Neural cell (in vitro differentiated cells): Measurements from ENCODE around the gene NUP210. TPM values are rescaled to one million over a fixed set of nuclear protein-coding genes. Genes with fewer than 3 reads are reported as not detected.

ENCODE experiments used
- H2AFZ ChIP-seq: fragments of 200-600, 300-800 bp; sonication (generic), shearing (Covaris generic); 2 replicates; pipeline ENCODE4 v1.6.0; 2014; ENCODE audit warnings: low read depth, mild to moderate bottlenecking, antibody characterized with exemption, low read length, moderate library complexity
- H3F3A ChIP-seq: fragments of 200-600 bp; shearing (Covaris generic); 2 replicates; pipeline ENCODE4 v1.6.1; 2016; ENCODE audit warnings: mild to moderate bottlenecking, moderate library complexity, mixed read lengths, antibody characterized with exemption, low read length; ENCODE audit not compliant: insufficient read depth, poor library complexity, severe bottlenecking
- H3K27ac ChIP-seq: fragments of 200-600, 300-800 bp; sonication (generic), shearing (Covaris generic); 2 replicates; pipeline ENCODE4 v1.5.1; 2014; ENCODE audit warnings: mild to moderate bottlenecking, low read length, moderate library complexity
- H3K27me3 ChIP-seq: fragments of 300-800, 200-600 bp; sonication (generic), shearing (Covaris generic); 2 replicates; pipeline ENCODE4 v1.6.0; 2014; ENCODE audit warnings: mild to moderate bottlenecking, low read depth, low read length, moderate library complexity; ENCODE audit not compliant: insufficient read depth
- H3K36me3 ChIP-seq: fragments of 300-800, 200-600 bp; sonication (generic), shearing (Covaris generic); 2 replicates; pipeline ENCODE4 v1.5.1; 2014; ENCODE audit warnings: mild to moderate bottlenecking, antibody characterized with exemption, low read length, moderate library complexity; ENCODE audit not compliant: insufficient read depth
- H3K4me2 ChIP-seq: fragments of 300-800, 200-600 bp; sonication (generic), shearing (Covaris generic); 2 replicates; pipeline ENCODE4 v1.6.0; 2014; ENCODE audit warnings: mild to moderate bottlenecking, low read length
- H3K4me3 ChIP-seq: fragments of 300-800, 200-600 bp; sonication (generic), shearing (Covaris generic); 2 replicates; pipeline ENCODE4 v1.5.1; 2014; ENCODE audit warnings: mild to moderate bottlenecking, low read length, moderate library complexity
- H3K79me2 ChIP-seq: fragments of 200-600 bp; shearing (Covaris generic); replicated peaks from 2 replicates; pipeline ENCODE4 v1.6.0; 2014; ENCODE audit warnings: mild to moderate bottlenecking, low read length, moderate library complexity; ENCODE audit not compliant: insufficient read depth
- H3K9ac ChIP-seq: fragments of 300-800, 200-600 bp; sonication (generic), shearing (Covaris generic); 2 replicates; pipeline ENCODE4 v1.6.1; 2016; ENCODE audit warnings: mild to moderate bottlenecking, low read length, mixed read lengths
- H3K9me2 ChIP-seq: fragments of 200-600 bp; shearing (Covaris generic); 2 replicates; pipeline ENCODE4 v1.6.1; 2016; ENCODE audit warnings: mild to moderate bottlenecking, low read length, mixed read lengths; ENCODE audit not compliant: insufficient read depth
- H3K9me3 ChIP-seq: fragments of 200-600, 300-800 bp; sonication (generic), shearing (Covaris generic); 2 replicates; pipeline ENCODE4 v1.6.1; 2016; ENCODE audit warnings: mild to moderate bottlenecking, mixed run types, low read length, moderate library complexity, mixed read lengths
- H4K20me1 ChIP-seq: fragments of 200-600 bp; shearing (Covaris generic); 2 replicates; pipeline ENCODE4 v1.6.1; 2016; ENCODE audit warnings: mild to moderate bottlenecking, mixed run types; ENCODE audit not compliant: insufficient read depth
- CTCF ChIP-seq: fragments of 450-650 bp; IDR thresholded peaks from 2 replicates; pipeline ENCODE4 v1.5.1; 2014; ENCODE audit warnings: antibody characterized with exemption, mild to moderate bottlenecking, moderate library complexity; ENCODE audit not compliant: poor library complexity, severe bottlenecking
- EP300 ChIP-seq: fragments of 450-650 bp; conservative IDR thresholded peaks from 2 replicates; pipeline ENCODE4 v1.6.1; 2014; ENCODE audit warnings: antibody characterized with exemption, mild to moderate bottlenecking, moderate library complexity; ENCODE audit not compliant: poor library complexity, severe bottlenecking
- EZH2 ChIP-seq: fragments of 200-600, 300-800 bp; shearing (Covaris generic), sonication (generic); IDR thresholded peaks from 2 replicates; pipeline ENCODE4 v1.6.1; 2014; ENCODE audit warnings: antibody characterized with exemption, low read length, borderline replicate concordance, mild to moderate bottlenecking; ENCODE audit not compliant: insufficient read depth, poor library complexity, severe bottlenecking
- MXI1 ChIP-seq: fragments of 450-650 bp; conservative IDR thresholded peaks from 2 replicates; pipeline ENCODE4 v1.6.1; 2014; ENCODE audit warnings: antibody characterized with exemption, mild to moderate bottlenecking; ENCODE audit not compliant: poor library complexity, severe bottlenecking
- POLR2AphosphoS5 ChIP-seq: IDR thresholded peaks from 2 replicates; pipeline ENCODE4 v1.6.1; 2012
- RAD21 ChIP-seq: fragments of 450-650 bp; conservative IDR thresholded peaks from 2 replicates; pipeline ENCODE4 v1.6.1; 2014; ENCODE audit warnings: antibody characterized with exemption, mild to moderate bottlenecking, moderate library complexity
- SMC3 ChIP-seq: fragments of 450-650 bp; conservative IDR thresholded peaks from 2 replicates; pipeline ENCODE4 v1.6.1; 2014; ENCODE audit warnings: antibody characterized with exemption, mild to moderate bottlenecking, moderate library complexity; ENCODE audit not compliant: poor library complexity
- TAF1 ChIP-seq: IDR thresholded peaks from 2 replicates; pipeline ENCODE4 v1.6.1; 2012; ENCODE audit warnings: low read depth
- polyA plus RNA-seq: library from polyadenylated mRNA; depleted of rRNA; stranded (reverse); fragments of >200 nt; gene quantifications from 2 replicates; pipeline ENCODE4 v1.2.3, GENCODE V29; 2014
- TF ChIP-seq, protein P1 (sequence below): IDR thresholded peaks from 2 replicates; pipeline ENCODE4 v1.6.1; 2012; ENCODE audit warnings: borderline replicate concordance

NUP210 gene
- polyA plus RNA-seq, 1 donor from 2014 or later = 8.2 TPM

DNA sequence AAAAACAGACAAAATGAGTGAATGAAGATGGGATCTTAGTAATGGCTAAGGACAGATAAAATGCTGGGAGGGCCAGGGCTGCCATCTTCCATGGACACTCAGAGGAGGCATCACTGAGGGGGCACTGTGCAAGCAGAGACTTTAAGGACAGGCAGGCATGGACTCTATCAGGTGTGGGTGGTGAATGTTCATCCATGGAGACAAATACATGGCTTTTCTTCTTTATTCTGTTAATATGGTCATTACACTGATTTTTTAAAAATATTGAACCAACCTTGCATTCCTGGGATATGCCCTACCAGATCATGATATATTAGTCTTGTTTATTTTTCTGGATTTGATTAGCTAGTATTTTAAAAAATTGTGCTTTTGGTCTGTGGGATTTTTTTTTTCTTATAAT lies 12.2 kb downstream of the NUP210 start:
- Histone ChIP-seq H3K9ac (no peak overlapping the region), H4K20me1 (no peaks in the 10 kb centered on the region), H3K27ac (no peak overlapping the region), H2AFZ (no peak overlapping the region), H3K4me2 (no peak overlapping the region), H3K27me3 (no peaks in the 10 kb centered on the region), H3K9me2 (no peaks in the 10 kb centered on the region), H3F3A (no peaks in the 10 kb centered on the region), H3K9me3 (peaks cover 9% of the 10 kb centered on the region), H3K36me3 (no peaks in the 10 kb centered on the region), H3K4me3 (no peak overlapping the region), H3K79me2 (no peaks in the 10 kb centered on the region)
- no peak for TF ChIP-seq EZH2
- TF ChIP-seq, protein P1, sequence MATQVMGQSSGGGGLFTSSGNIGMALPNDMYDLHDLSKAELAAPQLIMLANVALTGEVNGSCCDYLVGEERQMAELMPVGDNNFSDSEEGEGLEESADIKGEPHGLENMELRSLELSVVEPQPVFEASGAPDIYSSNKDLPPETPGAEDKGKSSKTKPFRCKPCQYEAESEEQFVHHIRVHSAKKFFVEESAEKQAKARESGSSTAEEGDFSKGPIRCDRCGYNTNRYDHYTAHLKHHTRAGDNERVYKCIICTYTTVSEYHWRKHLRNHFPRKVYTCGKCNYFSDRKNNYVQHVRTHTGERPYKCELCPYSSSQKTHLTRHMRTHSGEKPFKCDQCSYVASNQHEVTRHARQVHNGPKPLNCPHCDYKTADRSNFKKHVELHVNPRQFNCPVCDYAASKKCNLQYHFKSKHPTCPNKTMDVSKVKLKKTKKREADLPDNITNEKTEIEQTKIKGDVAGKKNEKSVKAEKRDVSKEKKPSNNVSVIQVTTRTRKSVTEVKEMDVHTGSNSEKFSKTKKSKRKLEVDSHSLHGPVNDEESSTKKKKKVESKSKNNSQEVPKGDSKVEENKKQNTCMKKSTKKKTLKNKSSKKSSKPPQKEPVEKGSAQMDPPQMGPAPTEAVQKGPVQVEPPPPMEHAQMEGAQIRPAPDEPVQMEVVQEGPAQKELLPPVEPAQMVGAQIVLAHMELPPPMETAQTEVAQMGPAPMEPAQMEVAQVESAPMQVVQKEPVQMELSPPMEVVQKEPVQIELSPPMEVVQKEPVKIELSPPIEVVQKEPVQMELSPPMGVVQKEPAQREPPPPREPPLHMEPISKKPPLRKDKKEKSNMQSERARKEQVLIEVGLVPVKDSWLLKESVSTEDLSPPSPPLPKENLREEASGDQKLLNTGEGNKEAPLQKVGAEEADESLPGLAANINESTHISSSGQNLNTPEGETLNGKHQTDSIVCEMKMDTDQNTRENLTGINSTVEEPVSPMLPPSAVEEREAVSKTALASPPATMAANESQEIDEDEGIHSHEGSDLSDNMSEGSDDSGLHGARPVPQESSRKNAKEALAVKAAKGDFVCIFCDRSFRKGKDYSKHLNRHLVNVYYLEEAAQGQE = no peak
- no peak for TF ChIP-seq CTCF
- no peak for TF ChIP-seq RAD21
- TF ChIP-seq EP300 = no peak
- TF ChIP-seq SMC3 = no peak
- TF ChIP-seq POLR2AphosphoS5 = no peak
- no peak for TF ChIP-seq TAF1
- TF ChIP-seq MXI1 = no peak

- peaks cover 9% of the 10 kb centered on the region for H3K9me3 ChIP-seq
- no peaks in the 10 kb centered on the region for H3K27me3 ChIP-seq
- H3K36me3 ChIP-seq = no peaks in the 10 kb centered on the region
- H4K20me1 ChIP-seq = no peaks in the 10 kb centered on the region
- no peak overlapping the region for H3K4me2 ChIP-seq
- H3K79me2 ChIP-seq = no peaks in the 10 kb centered on the region
- H3K9ac ChIP-seq = no peak overlapping the region
- H2AFZ ChIP-seq = no peak overlapping the region
- TF ChIP-seq MXI1 = no peak
- TF ChIP-seq EP300 = no peak
- TF ChIP-seq RAD21 = no peak
- TF ChIP-seq, protein P1 = no peak
- no peaks in the 10 kb centered on the region for H3K9me2 ChIP-seq
- no peak overlapping the region for H3K4me3 ChIP-seq
- H3K27ac ChIP-seq = no peak overlapping the region
- H3F3A ChIP-seq = no peaks in the 10 kb centered on the region
These were observed 12.6 kb downstream of the NUP210 start for GRCh38 chr3:13407475-13407874.
